Endothelial cell of umbilical vein (primary cell): ENCODE measurements around the gene ULK2. TPM values are rescaled to one million over a fixed set of nuclear protein-coding genes. Genes with fewer than 3 reads are reported as not detected.
A peak's percentile ranks its signal among the peaks of the same experiment; 100 is the strongest.

Experiments used
- BruUV-seq: library from RNA; stranded (reverse); fragments of 400-500 nt; replicated peaks from 2 replicates; lab custom pipeline; 2021; lab: Mats Ljungman, UMichigan
- CTCF ChIA-PET: fragments of 300-600, 350-600 bp; sonication (Branson Sonifier 250); formaldehyde crosslinking; loops from one replicate; lab custom pipeline; 2021; ENCODE audit warnings: antibody characterized with exemption, inconsistent platforms; lab: Charles Lee
- POLR2A ChIA-PET: fragments of 300-600, 350-600 bp; sonication (Branson Sonifier 250); formaldehyde crosslinking; loops from one replicate; lab custom pipeline; 2021; ENCODE audit warnings: antibody characterized with exemption, inconsistent platforms; lab: Charles Lee
- DNase-seq: peaks from one replicate; pipeline ENCODE4 v3.0.0-alpha.2; 2011; ENCODE audit warnings: low read depth, low spot score
- FAIRE-seq: peaks from 2 replicates; lab custom pipeline; 2011; peaks lifted over from hg19 to GRCh38; lab: Jason Lieb, UNC
- H2AFZ ChIP-seq: 2 replicates; pipeline ENCODE4 v1.6.0; 2012; ENCODE audit warnings: low read depth, low read length, control low read depth, inconsistent platforms
- H3K27ac ChIP-seq: 2 replicates; pipeline ENCODE4 v1.5.1; 2011; ENCODE audit warnings: low read depth, mild to moderate bottlenecking, control low read depth, low read length, moderate library complexity; ENCODE audit not compliant: insufficient read depth
- H3K27me3 ChIP-seq, 2 experiments: 2 replicates each; pipeline versions ENCODE4 v1.6.0 to v1.6.1; 2011; ENCODE audit warnings: low read length in 2 of 2, mixed read lengths in 1 of 2; ENCODE audit not compliant: control insufficient read depth in 2 of 2, insufficient read depth in 2 of 2
- H3K36me3 ChIP-seq, 2 experiments: 2 replicates in 1 of 2; 3 replicates in 1 of 2; pipeline ENCODE4 v1.5.1; 2011; ENCODE audit warnings: low read length in 2 of 2, mild to moderate bottlenecking in 1 of 2, moderate library complexity in 1 of 2; ENCODE audit not compliant: control insufficient read depth in 2 of 2, insufficient read depth in 2 of 2; ENCODE audit errors: extremely low read depth in 1 of 2
- H3K4me1 ChIP-seq: 3 replicates; pipeline ENCODE4 v1.5.1; 2011; ENCODE audit warnings: mild to moderate bottlenecking, low read length; ENCODE audit not compliant: control insufficient read depth, insufficient read depth; ENCODE audit errors: extremely low read depth
- H3K4me2 ChIP-seq: 2 replicates; pipeline ENCODE4 v1.6.1; 2011; ENCODE audit warnings: low read length, control low read depth, mixed read lengths; ENCODE audit not compliant: insufficient read depth
- H3K4me3 ChIP-seq, 3 experiments: fragments of 200-600 bp in 1 of 3; sonication (generic), shearing (Covaris generic) in 1 of 3; replicated peaks in 1 of 3; 2 replicates each; pipeline ENCODE4 v1.5.1; 2011 to 2016; ENCODE audit warnings: control low read depth in 3 of 3, low read length in 3 of 3, mild to moderate bottlenecking in 2 of 3, inconsistent platforms in 1 of 3, low read depth in 1 of 3, moderate library complexity in 1 of 3; ENCODE audit not compliant: insufficient read depth in 1 of 3
- H3K79me2 ChIP-seq: 2 replicates; pipeline ENCODE4 v1.6.0; 2012; ENCODE audit warnings: low read length, inconsistent platforms; ENCODE audit not compliant: control insufficient read depth, insufficient read depth
- H3K9ac ChIP-seq: replicated peaks from 2 replicates; pipeline ENCODE3; 2011; ENCODE audit warnings: low read length, control low read depth; ENCODE audit not compliant: insufficient read depth; ENCODE audit errors: extremely low read depth
- H3K9me1 ChIP-seq: replicated peaks from 3 replicates; pipeline ENCODE4 v1.6.0; 2011; ENCODE audit warnings: mild to moderate bottlenecking, low read length; ENCODE audit not compliant: control insufficient read depth, insufficient read depth; ENCODE audit errors: extremely low read depth
- H3K9me3 ChIP-seq: replicated peaks from 2 replicates; pipeline ENCODE4 v1.5.1; 2012; ENCODE audit warnings: low read length, inconsistent platforms; ENCODE audit not compliant: control insufficient read depth, insufficient read depth
- H4K20me1 ChIP-seq: replicated peaks from 2 replicates; pipeline ENCODE3; 2011; ENCODE audit warnings: mild to moderate bottlenecking, low read length; ENCODE audit not compliant: control insufficient read depth, insufficient read depth; ENCODE audit errors: extremely low read depth
- CTCF ChIP-seq, 2 donors: IDR thresholded peaks; 1 replicate in 1 of 2; 2 replicates in 1 of 2; pipeline ENCODE4 v1.5.1; 2011; ENCODE audit warnings: low read length in 2 of 2, mild to moderate bottlenecking in 2 of 2, moderate library complexity in 2 of 2, control low read depth in 1 of 2, inconsistent platforms in 1 of 2, low read depth in 1 of 2; ENCODE audit not compliant: insufficient read depth in 1 of 2; ENCODE audit errors: extremely low read depth in 1 of 2
- EZH2 ChIP-seq: IDR thresholded peaks from 2 replicates; pipeline ENCODE4 v1.6.1; 2012; ENCODE audit warnings: borderline replicate concordance, low read depth, mild to moderate bottlenecking, moderate library complexity, low read length, inconsistent platforms; ENCODE audit not compliant: severe bottlenecking
- FOS ChIP-seq: IDR thresholded peaks from 2 replicates; pipeline ENCODE4 v1.6.1; 2011; ENCODE audit warnings: mild to moderate bottlenecking, low read length, moderate library complexity, borderline replicate concordance; ENCODE audit not compliant: insufficient read depth
- GATA2 ChIP-seq: IDR thresholded peaks from 2 replicates; pipeline ENCODE4 v1.7.0; 2011; ENCODE audit warnings: low read depth, mild to moderate bottlenecking, moderate library complexity, mixed read lengths, low read length; ENCODE audit not compliant: insufficient read length, insufficient read depth
- JUN ChIP-seq: IDR thresholded peaks from 2 replicates; pipeline ENCODE4 v1.6.1; 2011; ENCODE audit warnings: borderline replicate concordance, low read depth; ENCODE audit not compliant: insufficient read length, insufficient read depth
- MAX ChIP-seq: IDR thresholded peaks from 2 replicates; pipeline ENCODE4 v1.6.1; 2011; ENCODE audit not compliant: insufficient read depth, insufficient read length
- MYC ChIP-seq: IDR thresholded peaks from one replicate; pipeline ENCODE4 v1.6.1; 2011; ENCODE audit warnings: mild to moderate bottlenecking, low read depth, low read length
- POLR2A ChIP-seq: IDR thresholded peaks from 2 replicates; pipeline ENCODE4 v1.6.1; 2012; ENCODE audit warnings: low read depth, mild to moderate bottlenecking, control low read depth, low read length
- POLR2AphosphoS5 ChIP-seq: IDR thresholded peaks from 2 replicates; pipeline ENCODE4 v1.6.1; 2012; ENCODE audit warnings: low read depth, mild to moderate bottlenecking, control low read depth, low read length, moderate library complexity; ENCODE audit not compliant: insufficient read depth
- dilution Hi-C: fragments of 300-500 bp; cut with MboI; formaldehyde crosslinking; loops from one replicate; pipeline ENCODE4 v1.15.0; 2019; ENCODE audit warnings: low sequenced_read_pairs; ENCODE audit not compliant: extremely low pct_ligation_motif_present
- intact Hi-C: fragments of 100-400 bp; cut with micrococcal nuclease; formaldehyde crosslinking; loops from one replicate; pipeline ENCODE4 v1.10.0; 2022
- polyA plus RNA-seq, 4 experiments: library from polyadenylated mRNA; depleted of rRNA in 3 of 4; stranded (reverse) in 3 of 4; unstranded in 1 of 4; fragments of >200 nt; gene quantifications; 2 replicates each; pipeline versions ENCODE4 v1.2.1 to v1.2.3, GENCODE V29; 2011 to 2012; ENCODE audit warnings: missing spikeins in 1 of 4
- total RNA-seq: library from RNA; stranded (reverse); gene quantifications from 2 replicates; pipeline ENCODE4 v1.2.3, GENCODE V29; 2021

Gene ULK2
- total and polyA plus RNA-seq, 2 donors (not counting 3 experiments of a cell fraction or from before 2014, with no cell fraction given): 19.3 to 26.7 TPM

GRCh38 chr17:19805006-19805405, 62.7 kb downstream of the ULK2 start:
- H3K27me3 ChIP-seq: no peaks in the 10 kb centered on the region
- H3K27ac ChIP-seq: no peak overlapping the region
- H2AFZ ChIP-seq: no peak overlapping the region
- DNase-seq: peak; percentile 36
- dilution Hi-C loops: no loop called here
- H3K79me2 ChIP-seq: no peaks in the 10 kb centered on the region
- no peaks in the 10 kb centered on the region for H3K4me1 ChIP-seq
- ChIA-PET CTCF (no interaction called here), POLR2A (no interaction called here)
- H3K4me2 ChIP-seq: no peak overlapping the region
- no peak for TF ChIP-seq FOS
- TF ChIP-seq MAX: no peak
- no peak for TF ChIP-seq EZH2
- TF ChIP-seq CTCF (IDR thresholded peaks at IDR 0.05; ENCODE audit: extremely low read depth in 1 of 2, insufficient read depth in 1 of 2, low read depth in 1 of 2, low read length in 2 of 2): no peak
- TF ChIP-seq POLR2AphosphoS5: no peak
- TF ChIP-seq JUN: no peak
- TF ChIP-seq MYC: no peak
- no peak for TF ChIP-seq POLR2A
- no peak for TF ChIP-seq GATA2
- H3K4me3 ChIP-seq: no peak overlapping the region
- BruUV-seq: no TSS peak
- H3K9ac ChIP-seq: no peak overlapping the region
- FAIRE-seq: no peak
- no peaks in the 10 kb centered on the region for H4K20me1 ChIP-seq
- H3K36me3 ChIP-seq: peaks cover 0 to 8% of the 10 kb centered on the region in 2 experiments
- no peaks in the 10 kb centered on the region for H3K9me3 ChIP-seq
- H3K9me1 ChIP-seq: no peaks in the 10 kb centered on the region
- intact Hi-C loops: no loop called here
